HG02943 (cell line): ENCODE data around the gene POFUT1.
"Not testable (repeated sequence)": the region's sequence is repeated elsewhere in the genome, so short reads cannot be mapped to it uniquely, and the experiment has no call there.

ENCODE experiments used
- ATAC-seq: cut with Tn5 transposase; IDR thresholded peaks from one replicate; pipeline ENCODE4 v1.9.1; 2021; ENCODE audit warnings: mild to moderate bottlenecking, low read depth, moderate library complexity; ENCODE audit not compliant: unreplicated experiment

The POFUT1 gene

DNA sequence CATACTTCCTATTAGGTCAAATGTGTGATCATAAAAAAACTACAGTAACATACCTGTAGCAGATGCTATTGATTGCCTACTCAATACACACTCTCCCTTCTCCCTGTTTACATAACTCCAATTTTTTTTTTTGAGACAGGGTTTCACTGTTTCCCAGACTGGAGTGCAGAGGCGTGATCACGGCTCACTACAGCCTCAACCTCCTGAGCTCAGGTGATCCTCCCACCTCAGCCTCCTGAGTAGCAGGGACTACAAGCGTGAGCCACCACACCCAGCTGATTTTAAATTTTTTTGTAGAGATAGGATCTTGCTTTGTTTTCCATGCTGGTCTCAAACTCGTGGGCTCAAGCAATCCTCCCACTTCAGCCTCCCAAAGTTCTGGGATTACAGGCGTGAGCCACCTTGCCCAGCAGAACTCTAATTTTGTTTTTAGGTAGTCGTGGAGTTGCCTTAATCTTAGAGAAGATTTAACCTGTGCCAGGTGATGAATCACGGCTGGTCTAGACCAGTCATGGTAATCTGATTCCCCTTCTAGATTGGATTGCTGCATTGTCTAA is 55.8 kb downstream of the POFUT1 start:
- no peak for ATAC-seq

GRCh38 chr20:32271620-32272019 is 63.9 kb downstream of the POFUT1 start:
- no peak for ATAC-seq

- no peak for ATAC-seq
Observed at GRCh38 chr20:32274359-32274758, 66.7 kb downstream of the POFUT1 start.

DNA sequence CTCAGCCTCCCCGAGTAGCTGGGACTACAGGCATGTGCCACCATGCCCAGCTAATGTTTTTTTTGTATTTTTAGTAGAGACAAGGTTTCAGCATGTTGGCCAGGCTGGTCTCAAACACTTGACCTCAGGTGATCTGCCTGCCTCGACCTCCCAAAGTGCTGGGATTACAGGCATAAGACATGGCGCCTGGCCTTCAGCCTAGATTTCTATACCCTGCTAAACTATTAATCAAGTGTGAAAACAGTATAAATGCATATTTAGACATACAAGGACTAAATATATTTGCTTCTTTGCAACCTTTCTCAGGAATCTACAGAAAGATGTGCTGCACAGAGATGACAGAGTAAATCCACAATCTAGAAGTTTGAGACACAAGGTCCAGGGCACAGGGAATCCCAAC is 67.5 kb downstream of the POFUT1 start:
- ATAC-seq, result not testable (repeated sequence)

DNA sequence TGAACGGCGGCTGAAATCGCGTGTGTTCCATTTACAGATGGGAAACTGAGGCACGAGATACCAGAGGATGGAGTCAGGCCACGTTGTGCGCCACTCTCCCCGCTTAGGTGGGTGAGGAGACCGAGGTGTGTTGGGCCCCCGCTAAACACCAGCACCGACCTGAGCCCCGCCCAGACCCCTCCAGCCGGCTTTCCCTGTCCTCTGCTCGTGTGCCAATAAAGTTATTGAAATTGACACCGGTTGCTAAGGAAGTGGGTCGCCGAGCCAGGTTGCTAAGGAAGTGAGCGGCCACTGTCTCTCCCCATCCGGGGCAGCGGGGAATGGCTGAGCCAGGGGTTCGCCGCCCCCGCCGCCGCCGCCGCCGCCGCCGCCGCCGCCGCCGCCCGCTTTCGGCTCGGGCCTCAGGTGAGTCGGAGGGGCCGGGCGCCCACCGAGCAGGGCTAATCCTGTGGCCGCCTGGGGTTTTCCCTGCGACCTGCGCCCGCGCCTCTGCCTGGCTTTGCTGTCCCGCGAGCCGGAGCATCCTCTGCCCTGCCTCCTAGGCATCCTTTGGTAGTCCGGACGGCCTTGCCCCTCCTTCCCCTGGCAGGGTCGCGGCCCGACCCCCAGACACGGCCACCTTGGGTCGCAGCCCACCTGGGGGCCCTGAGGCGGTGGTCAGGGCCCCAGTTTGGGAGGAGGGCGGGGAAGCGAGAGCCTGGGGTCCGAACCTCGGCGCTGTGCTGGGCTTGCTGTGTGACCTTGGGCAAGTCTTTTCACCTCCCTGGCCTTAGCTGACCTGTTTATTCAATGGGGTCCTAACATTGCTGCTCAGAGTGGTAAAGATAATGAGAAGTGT is 69.9 kb downstream of the POFUT1 start, which contains the start of gene KIF3B:
TSS of gene KIF3B (plus strand) at position 291 of the 838 bp plus-strand sequence. CDS start 32,127 bp downstream, outside the sequence.
- ATAC-seq, result peak; percentile 71

- ATAC-seq, result peak; percentile 61
Observed at GRCh38 chr20:32278199-32278643, 70.5 kb downstream of the POFUT1 start.

DNA sequence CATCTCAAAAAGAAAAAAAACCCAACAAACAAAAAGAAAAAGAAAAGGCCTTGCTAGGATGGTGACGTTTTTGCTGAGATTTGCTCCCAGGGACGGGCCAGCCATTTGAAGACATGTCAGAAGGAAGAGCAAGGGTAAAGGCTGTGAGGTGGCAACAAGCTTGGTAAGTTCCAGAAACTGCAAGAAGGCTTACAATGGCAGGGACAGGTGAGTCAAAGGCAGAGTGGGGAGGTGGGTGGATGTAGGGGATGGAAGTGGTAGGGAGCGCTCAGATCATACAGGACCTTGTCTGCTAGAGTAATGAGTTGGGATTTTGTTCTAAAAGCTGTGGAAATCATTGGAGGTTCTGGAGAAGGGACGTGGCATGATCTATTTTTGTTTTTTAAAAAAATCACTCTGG is 74.0 kb downstream of the POFUT1 start:
- no peak for ATAC-seq

DNA sequence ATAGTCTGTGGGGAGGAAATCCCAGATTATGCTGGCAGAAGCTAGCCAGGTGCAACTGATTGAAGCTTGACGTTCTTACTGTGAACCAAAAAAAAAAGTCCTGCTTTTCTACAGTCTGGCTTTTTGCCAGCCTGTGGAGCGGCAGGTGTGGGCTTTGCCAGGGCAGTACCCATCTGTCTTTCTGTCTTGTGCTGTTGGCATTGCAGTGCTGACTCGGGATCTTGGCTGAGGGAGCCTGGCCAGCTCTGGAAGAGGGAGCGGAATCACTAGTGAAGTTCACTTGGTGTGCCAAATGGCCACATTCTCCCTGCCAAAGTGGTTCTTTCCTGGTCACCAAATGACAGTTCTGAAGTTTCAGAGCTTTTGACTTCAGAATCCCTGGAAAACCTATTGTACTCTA is 74.8 kb downstream of the POFUT1 start:
- no peak for ATAC-seq

DNA sequence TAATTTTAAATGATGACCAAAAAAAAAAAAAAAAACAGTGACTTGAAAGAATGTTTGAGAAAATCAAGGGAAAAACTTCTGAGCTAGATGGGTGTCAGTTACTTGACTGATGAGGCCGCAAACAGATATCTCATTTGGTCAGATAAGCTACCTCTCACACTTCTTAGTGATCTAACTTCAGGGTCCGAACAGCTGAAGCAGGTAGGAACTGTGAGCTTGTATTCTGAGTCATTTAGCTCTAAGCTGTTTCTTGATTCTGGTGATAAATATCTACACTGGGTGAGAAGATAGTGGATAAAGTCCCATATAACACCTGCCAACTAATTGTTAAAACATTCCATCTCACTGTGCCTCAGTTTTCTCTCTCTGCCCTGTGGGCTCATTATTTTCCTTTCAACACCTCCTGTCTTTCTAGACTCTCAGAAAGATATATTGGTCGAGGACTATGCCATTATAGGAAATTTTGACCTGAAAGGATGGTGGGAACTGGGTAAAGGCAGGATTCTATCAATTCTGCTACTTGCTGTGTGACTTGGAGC is 77.5 kb downstream of the POFUT1 start:
- ATAC-seq, result no peak

- ATAC-seq, result no peak
Observed at GRCh38 chr20:32285621-32286371, 78.1 kb downstream of the POFUT1 start.

- no peak for ATAC-seq
Observed at GRCh38 chr20:32287231-32287638, 79.6 kb downstream of the POFUT1 start.
